GM21619 (cell line): ENCODE data around the gene FARP1.

Experiments used
- ATAC-seq: cut with Tn5 transposase; IDR thresholded peaks from one replicate; pipeline ENCODE4 v1.9.1; 2021; ENCODE audit not compliant: unreplicated experiment

The FARP1 gene

GRCh38 chr13:98474292-98474691, 331.4 kb downstream of the FARP1 start:
- no peak for ATAC-seq

DNA sequence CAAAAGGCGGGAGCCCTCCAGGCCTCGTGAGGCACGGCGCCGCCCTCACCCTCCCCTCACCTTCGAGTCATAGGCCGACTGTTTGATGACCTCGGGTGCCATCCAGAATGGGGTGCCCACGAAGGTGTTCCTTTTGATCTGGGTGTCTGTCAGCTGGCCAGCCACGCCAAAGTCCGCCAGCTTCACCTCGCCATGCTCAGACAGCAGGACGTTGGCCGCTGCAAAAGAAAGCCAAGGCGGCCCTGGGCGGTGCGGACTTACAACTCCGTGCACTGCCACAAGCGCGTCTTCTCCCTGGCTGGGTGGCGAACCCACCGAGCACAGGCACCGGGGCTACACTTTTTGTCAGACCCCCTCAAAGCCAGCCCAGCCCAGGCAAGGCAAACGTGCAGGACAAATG, 331.9 kb downstream of the FARP1 start:
- ATAC-seq: no peak

GRCh38 chr13:98475522-98475921, 332.6 kb downstream of the FARP1 start:
- ATAC-seq: no peak

DNA sequence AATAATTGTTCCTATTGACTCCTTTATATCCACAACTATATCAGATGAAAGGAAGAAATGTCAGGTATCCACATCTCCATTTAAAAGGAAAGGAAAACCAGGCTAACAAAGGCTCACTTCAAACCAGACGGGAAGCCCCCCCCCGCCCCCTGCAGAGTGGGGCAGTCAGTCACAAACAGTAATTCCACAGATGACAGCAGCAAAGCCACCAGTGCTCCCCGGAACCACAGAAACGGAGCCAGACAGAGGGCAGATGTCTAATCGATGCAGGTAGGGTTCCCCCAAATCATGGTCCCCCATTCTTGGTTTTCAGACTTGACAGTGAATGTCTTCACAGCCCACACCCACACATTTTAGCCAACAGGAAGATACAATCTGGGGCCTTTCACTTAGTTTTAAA, 333.2 kb downstream of the FARP1 start:
- peak; percentile 28 for ATAC-seq

DNA sequence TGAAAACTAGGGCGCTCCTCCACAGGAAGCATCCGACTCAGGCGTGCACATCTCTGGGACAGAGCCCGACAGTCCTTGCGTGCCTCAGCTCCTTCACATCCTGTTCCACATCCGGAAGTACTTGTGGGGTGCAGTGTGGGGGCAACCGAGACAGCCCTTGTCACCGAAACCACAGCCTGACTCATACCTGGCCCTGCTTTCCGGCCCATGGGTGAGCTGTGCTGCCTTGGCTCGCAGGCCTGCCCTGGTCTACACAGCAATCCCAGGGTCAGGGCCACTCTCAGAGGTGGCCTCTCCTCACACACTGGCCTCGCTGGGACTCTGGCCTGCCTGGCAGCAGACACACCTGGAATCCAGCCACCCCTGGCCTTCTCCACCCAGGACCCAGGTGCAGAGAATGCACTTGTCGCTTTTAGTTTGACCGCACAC, 333.7 kb downstream of the FARP1 start:
- ATAC-seq: peak; percentile 94

DNA sequence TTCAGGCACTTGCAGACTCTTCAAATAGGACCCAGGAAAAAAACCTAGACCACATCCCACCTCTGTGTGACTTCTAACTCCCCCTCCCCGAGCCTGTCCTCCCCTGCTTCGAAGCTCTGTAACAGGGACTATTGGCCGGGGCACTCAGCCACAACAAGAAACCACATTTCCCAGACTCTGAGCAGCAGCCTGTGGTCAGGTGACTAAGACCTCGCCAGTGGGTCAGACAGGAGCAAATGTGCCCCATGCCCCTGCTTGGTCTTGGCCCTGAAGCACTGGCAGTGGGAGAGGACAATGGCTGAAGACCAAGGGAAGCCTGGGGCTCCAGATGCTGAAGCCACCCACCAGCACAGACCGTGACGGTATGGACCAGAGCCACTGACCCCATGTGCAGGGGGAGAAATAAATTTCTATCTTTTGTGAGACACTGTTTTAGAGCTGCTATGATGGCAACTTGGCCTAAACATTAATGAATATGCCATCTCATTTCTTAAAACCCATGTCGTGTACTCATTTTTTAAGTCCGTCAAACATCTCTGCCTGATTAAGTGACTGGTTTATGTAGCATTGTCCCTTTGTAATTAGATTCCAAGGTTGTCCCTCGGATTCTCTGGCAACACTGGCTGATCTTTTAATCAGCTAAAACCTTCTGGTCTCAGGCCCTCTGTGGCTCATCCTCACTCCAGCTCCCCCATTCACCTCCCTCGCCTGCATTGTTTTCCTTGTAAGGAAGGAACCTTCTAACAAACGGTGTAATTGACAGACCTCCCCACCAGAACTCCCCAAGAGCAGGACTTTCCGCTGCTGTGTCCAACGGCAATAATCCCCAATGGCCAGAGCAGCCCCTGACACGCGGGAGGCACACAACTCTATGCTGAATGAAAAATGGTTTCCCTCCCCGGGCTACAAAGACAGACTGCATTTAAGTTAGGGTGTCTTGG, 335.6 kb downstream of the FARP1 start:
- peak; percentile 33 for ATAC-seq

DNA sequence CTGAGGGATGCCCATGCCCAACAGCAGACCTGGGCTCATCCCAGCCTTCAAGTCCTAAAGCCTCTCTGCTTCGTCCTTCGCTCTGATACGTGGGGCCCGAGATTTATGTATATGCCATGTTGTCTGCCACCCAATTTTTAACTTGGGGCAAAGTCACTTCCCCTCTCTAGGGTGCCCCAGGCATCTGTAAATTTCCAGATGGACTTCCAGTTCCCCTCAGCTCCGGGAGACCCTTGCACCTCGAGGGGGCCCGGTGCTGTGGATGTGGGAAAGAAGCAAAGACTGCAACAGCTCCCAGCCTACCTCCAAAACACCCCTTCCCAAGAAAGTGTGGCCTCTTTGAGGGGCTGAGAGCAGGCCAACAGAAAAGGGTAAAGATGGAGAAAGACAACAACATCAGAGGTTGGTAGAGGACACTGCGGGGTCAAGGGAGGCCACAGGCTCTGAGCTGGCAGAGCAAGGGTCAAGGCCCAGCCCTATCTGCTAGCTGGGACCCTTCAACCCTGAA, 336.7 kb downstream of the FARP1 start:
- no peak for ATAC-seq

- ATAC-seq: peak; percentile 18
Observed at GRCh38 chr13:98480915-98481877, 338.3 kb downstream of the FARP1 start.

- ATAC-seq: no peak
Observed at GRCh38 chr13:98482476-98483444, 339.9 kb downstream of the FARP1 start.

GRCh38 chr13:98483601-98484288, 340.9 kb downstream of the FARP1 start:
- no peak for ATAC-seq

- no peak for ATAC-seq
Observed at GRCh38 chr13:98484289-98485219, 341.7 kb downstream of the FARP1 start.

GRCh38 chr13:98485561-98485960, 342.7 kb downstream of the FARP1 start:
- no peak for ATAC-seq

DNA sequence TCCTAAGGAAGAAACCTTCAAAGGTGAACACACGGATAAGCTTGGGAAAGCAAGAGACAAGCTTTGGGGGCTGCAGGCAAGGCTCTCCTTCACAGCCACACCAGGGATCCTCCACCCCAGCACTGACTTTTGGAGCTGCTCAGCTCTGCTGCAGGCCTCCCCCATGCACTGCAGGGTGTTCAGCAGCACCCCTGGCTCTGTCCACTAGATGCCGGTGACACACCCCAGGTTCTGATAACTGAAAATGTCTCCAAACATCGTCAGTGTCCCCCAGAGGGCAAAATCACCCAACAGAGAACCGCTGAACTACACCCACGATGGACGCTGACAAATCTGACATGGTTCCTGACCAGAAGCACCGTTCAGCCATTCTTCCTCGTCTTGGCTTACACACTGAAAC, 343.5 kb downstream of the FARP1 start:
- ATAC-seq: no peak

DNA sequence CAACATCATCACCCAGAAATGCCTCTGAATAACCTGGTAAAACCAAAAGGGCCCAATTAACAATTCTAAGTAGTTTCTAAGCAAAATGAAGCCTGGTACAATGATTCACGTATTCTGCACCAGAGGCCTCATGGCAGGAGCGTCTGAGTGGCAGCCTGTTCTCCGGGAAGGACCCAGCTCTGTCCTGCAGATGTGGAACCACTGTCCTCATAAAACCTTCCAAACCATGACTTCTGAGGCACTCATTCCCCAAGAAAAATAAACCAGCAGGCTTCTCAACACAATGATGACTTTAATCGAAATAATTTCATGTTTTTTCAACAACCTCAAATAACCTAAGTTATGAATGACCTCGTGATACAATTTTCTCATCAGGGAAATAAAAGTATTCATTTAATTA, 344.1 kb downstream of the FARP1 start:
- no peak for ATAC-seq

GRCh38 chr13:98487522-98487921, 344.6 kb downstream of the FARP1 start:
- ATAC-seq: no peak

- peak; percentile 59 for ATAC-seq
Observed at GRCh38 chr13:98488736-98489135, 345.8 kb downstream of the FARP1 start.

DNA sequence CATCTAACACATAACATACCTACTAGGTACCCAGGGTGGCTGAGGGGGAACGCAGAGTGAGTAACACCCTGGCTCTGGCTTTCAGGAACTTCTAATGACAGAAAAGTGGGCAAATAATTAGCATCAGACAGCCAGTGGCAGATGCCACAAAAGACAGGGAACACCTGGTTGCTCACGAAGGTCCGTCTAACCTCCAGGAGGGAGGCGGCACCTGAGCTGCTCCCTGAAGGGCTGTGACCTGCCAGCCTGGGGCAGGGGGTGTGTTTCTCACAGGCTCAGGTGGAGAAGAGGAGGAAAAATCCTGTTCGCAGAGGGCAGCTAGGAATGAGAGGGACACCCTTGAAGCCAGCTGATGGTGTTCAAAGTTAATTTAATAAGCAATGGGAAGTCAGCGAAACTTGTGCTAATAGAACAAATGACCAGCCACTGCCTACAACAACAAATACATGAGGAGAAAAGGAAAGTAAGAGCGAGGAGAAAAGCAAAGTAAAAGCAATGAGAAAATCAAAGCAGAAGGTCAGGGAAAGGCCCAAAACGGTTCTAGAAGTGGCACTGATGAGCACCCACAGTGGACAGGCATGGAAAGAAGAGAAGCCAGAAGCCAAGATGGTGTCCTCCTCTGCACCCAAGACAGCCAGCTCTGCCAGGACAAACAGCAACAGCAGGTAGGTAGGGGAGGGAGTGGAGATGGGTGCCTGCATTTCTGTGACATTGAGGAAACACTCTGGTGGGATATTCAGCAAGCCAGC, 346.7 kb downstream of the FARP1 start:
- no peak for ATAC-seq
